Esophagus muscularis mucosa (tissue), 3 donors: ENCODE results near the gene TENM4.

Experiments
- CTCF ChIP-seq, 3 experiments: fragments of 200-600 bp in 2 of 3; fragments of 450-650 bp in 1 of 3; sonication (generic) in 2 of 3; IDR thresholded peaks; one replicate each; pipeline ENCODE4 v1.5.1; 2017 to 2019; ENCODE audit warnings: antibody characterized with exemption in 3 of 3, mild to moderate bottlenecking in 2 of 3, moderate library complexity in 1 of 3
- POLR2A ChIP-seq: fragments of 450-650 bp; IDR thresholded peaks from one replicate; pipeline ENCODE4 v1.6.1; 2017; ENCODE audit warnings: antibody characterized with exemption, moderate library complexity, mild to moderate bottlenecking, low read depth

- TF ChIP-seq CTCF (IDR thresholded peaks at IDR 0.05) (no peak), POLR2A (no peak)
Measured at GRCh38 chr11:79139900-79140299, 300.9 kb downstream of the TENM4 start.
